Neural progenitor cell (in vitro differentiated cells): ENCODE results near the gene TRAF1. TPM values are rescaled to one million over a fixed set of nuclear protein-coding genes. Genes with fewer than 3 reads are reported as not detected.

Experiments used
- DNase-seq: peaks from one replicate; pipeline ENCODE4 v3.0.0-alpha.2; 2016; ENCODE audit warnings: low spot score
- H2AFZ ChIP-seq: fragments of 200-600 bp; sonication (generic); replicated peaks from 2 replicates; pipeline ENCODE4 v1.6.1; 2016; ENCODE audit warnings: antibody characterized with exemption
- H3F3A ChIP-seq: fragments of 200-600 bp; sonication (generic); 2 replicates; pipeline ENCODE4 v1.6.1; 2016; ENCODE audit warnings: antibody characterized with exemption, low read depth
- H3K27ac ChIP-seq: fragments of 200-600 bp; sonication (generic); 2 replicates; pipeline ENCODE4 v1.5.1; 2016; ENCODE audit warnings: mild to moderate bottlenecking
- H3K27me3 ChIP-seq: fragments of 200-600 bp; sonication (generic); 2 replicates; pipeline ENCODE4 v1.6.1; 2016; ENCODE audit warnings: mild to moderate bottlenecking, moderate library complexity
- H3K36me3 ChIP-seq: fragments of 200-600 bp; sonication (generic); 2 replicates; pipeline ENCODE4 v1.5.1; 2016
- H3K4me1 ChIP-seq: fragments of 200-600 bp; sonication (generic); 2 replicates; pipeline ENCODE4 v1.6.1; 2016; ENCODE audit warnings: mixed run types
- H3K4me2 ChIP-seq: fragments of 200-600 bp; sonication (generic); 2 replicates; pipeline ENCODE4 v1.6.1; 2016
- H3K4me3 ChIP-seq: fragments of 200-600 bp; sonication (generic); 2 replicates; pipeline ENCODE4 v1.5.1; 2016
- H3K79me2 ChIP-seq: fragments of 200-600 bp; sonication (generic); 2 replicates; pipeline ENCODE4 v1.6.1; 2016; ENCODE audit warnings: low read depth
- H3K9ac ChIP-seq: fragments of 200-600 bp; sonication (generic); 2 replicates; pipeline ENCODE4 v1.6.1; 2016
- H3K9me3 ChIP-seq: fragments of 200-600 bp; sonication (generic); 2 replicates; pipeline ENCODE4 v1.5.1; 2016; ENCODE audit warnings: low read depth
- H4K20me1 ChIP-seq: fragments of 200-600 bp; sonication (generic); 2 replicates; pipeline ENCODE4 v1.6.1; 2016; ENCODE audit warnings: low read depth
- H3K27ac Mint-ChIP-seq: 3 replicates; pipeline ENCODE4 v1.8.0; 2021; ENCODE audit warnings: mixed read lengths
- H3K27me3 Mint-ChIP-seq: 2 replicates; pipeline ENCODE4 v1.8.0; 2022; ENCODE audit warnings: low read depth, mild to moderate bottlenecking, inconsistent platforms, moderate library complexity, mixed read lengths; ENCODE audit not compliant: insufficient read depth
- H3K36me3 Mint-ChIP-seq: 3 replicates; pipeline ENCODE4 v1.8.0; 2021; ENCODE audit warnings: mixed read lengths
- H3K4me1 Mint-ChIP-seq: 3 replicates; pipeline ENCODE4 v1.8.0; 2021; ENCODE audit warnings: mixed read lengths
- H3K4me3 Mint-ChIP-seq: 3 replicates; pipeline ENCODE4 v1.8.0; 2021; ENCODE audit warnings: mild to moderate bottlenecking, moderate library complexity, mixed read lengths
- H3K9me3 Mint-ChIP-seq: 3 replicates; pipeline ENCODE4 v1.8.0; 2020; ENCODE audit warnings: mixed read lengths
- CTCF ChIP-seq: fragments of 200-600 bp; sonication (generic); IDR thresholded peaks from 2 replicates; pipeline ENCODE4 v1.5.1; 2017; ENCODE audit warnings: antibody characterized with exemption, mild to moderate bottlenecking
- EZH2 ChIP-seq: fragments of 200-600 bp; sonication (generic); IDR thresholded peaks from 2 replicates; pipeline ENCODE4 v1.6.1; 2017; ENCODE audit warnings: antibody characterized with exemption, mild to moderate bottlenecking, moderate library complexity
- EZH2phosphoT487 ChIP-seq: fragments of 200-600 bp; sonication (generic); IDR thresholded peaks from 2 replicates; pipeline ENCODE4 v1.6.1; 2017; ENCODE audit warnings: antibody characterized with exemption
- total RNA-seq: library from RNA; depleted of rRNA; stranded (reverse); fragments of >200 nt; gene quantifications from 2 replicates; pipeline ENCODE4 v1.2.3, GENCODE V29; 2015; ENCODE audit warnings: low replicate concordance

Gene TRAF1
- total RNA-seq, 1 donor from 2014 or later: 3.2 TPM

GRCh38 chr9:120885457-120885856 lies 41.1 kb downstream of the TRAF1 start:
- H3K27ac Mint-ChIP-seq: peak overlapping the region; percentile 2
- Histone ChIP-seq H3K9me3 (no peaks in the 10 kb centered on the region), H3K36me3 (no peaks in the 10 kb centered on the region), H3K4me3 (no peak overlapping the region), H3K4me1 (peaks cover 5% of the 10 kb centered on the region), H2AFZ (no peak overlapping the region), H3F3A (peaks cover 7% of the 10 kb centered on the region), H4K20me1 (no peaks in the 10 kb centered on the region), H3K9ac (no peak overlapping the region), H3K4me2 (no peak overlapping the region), H3K27me3 (no peaks in the 10 kb centered on the region), H3K27ac (no peak overlapping the region), H3K79me2 (no peaks in the 10 kb centered on the region)
- H3K4me1 Mint-ChIP-seq: peaks cover 18% of the 10 kb centered on the region
- H3K9me3 Mint-ChIP-seq: peaks cover 2% of the 10 kb centered on the region
- no peak for DNase-seq
- peaks cover 5% of the 10 kb centered on the region for H3K27me3 Mint-ChIP-seq
- TF ChIP-seq EZH2phosphoT487 (no peak), EZH2 (no peak), CTCF (no peak)
- H3K36me3 Mint-ChIP-seq: no peaks in the 10 kb centered on the region
- no peak overlapping the region for H3K4me3 Mint-ChIP-seq

DNA sequence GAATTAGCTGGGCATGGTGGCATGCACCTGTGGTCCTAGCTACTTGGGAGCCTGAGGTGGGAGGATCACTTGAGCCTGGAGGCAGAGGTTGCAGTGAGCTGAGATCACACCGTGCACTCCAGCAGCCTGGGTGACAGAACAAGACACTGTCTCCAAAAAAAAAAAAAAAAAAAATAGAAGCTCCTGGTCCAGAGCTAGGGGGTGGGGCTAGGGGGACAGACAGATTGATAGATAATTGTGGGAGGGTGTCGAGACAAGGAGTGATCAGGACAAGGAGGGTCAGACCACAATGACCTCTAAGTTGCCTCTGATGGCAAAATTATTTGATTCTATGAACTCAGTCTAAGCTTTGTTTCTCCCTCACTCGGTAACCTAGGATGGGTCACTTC lies 43.0 kb downstream of the TRAF1 start:
- Histone ChIP-seq H3F3A (peaks cover 19% of the 10 kb centered on the region), H2AFZ (no peak overlapping the region), H3K9me3 (no peaks in the 10 kb centered on the region), H3K9ac (no peak overlapping the region), H3K4me1 (peaks cover 12% of the 10 kb centered on the region), H3K79me2 (no peaks in the 10 kb centered on the region), H3K27me3 (no peaks in the 10 kb centered on the region), H4K20me1 (no peaks in the 10 kb centered on the region), H3K36me3 (no peaks in the 10 kb centered on the region), H3K27ac (no peak overlapping the region), H3K4me2 (no peak overlapping the region), H3K4me3 (no peak overlapping the region)
- H3K27me3 Mint-ChIP-seq: peaks cover 9% of the 10 kb centered on the region
- TF ChIP-seq EZH2 (no peak), EZH2phosphoT487 (no peak), CTCF (no peak)
- H3K4me1 Mint-ChIP-seq: peaks cover 20% of the 10 kb centered on the region
- no peak for DNase-seq
- H3K36me3 Mint-ChIP-seq: no peaks in the 10 kb centered on the region
- H3K9me3 Mint-ChIP-seq: peaks cover 2% of the 10 kb centered on the region
- H3K27ac Mint-ChIP-seq: no peak overlapping the region
- H3K4me3 Mint-ChIP-seq: no peak overlapping the region

DNA sequence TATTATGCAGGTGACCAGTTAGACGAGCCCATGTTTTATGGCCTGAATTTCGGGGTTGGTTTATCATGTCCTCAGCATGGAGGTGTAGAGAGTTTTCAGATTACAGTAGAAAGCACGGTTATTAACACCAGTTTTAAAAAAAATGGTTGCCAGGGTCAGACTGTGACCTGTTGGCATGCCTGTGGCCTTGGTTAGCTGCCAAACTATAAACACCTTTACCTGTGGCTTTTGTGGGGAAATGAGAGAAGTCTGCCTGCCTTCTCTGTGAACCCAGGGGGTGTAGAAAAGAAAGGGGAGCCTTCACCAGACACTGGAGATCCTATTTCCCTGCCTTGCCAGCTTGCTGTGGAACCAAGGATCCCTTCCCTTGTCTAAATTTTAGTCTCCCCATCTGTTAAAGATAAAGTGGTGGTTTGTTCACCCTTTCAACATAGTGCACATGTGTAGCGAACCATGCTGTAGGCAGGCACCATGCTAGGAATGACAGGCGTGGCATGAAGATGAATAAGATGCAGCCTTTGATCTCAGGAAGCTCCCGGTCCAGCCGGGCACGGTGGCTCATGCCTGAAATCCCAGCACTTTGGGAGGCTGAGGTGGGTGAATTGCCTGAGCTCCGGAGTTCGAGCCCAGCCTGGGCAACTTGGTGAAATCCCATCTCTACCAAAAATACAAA lies 43.5 kb downstream of the TRAF1 start:
- Histone ChIP-seq H3K4me3 (no peak overlapping the region), H4K20me1 (no peaks in the 10 kb centered on the region), H3K79me2 (no peaks in the 10 kb centered on the region), H3K36me3 (no peaks in the 10 kb centered on the region), H3K9ac (no peak overlapping the region), H3K27me3 (peaks cover 2% of the 10 kb centered on the region), H3K4me2 (no peak overlapping the region), H2AFZ (no peak overlapping the region), H3K27ac (no peak overlapping the region), H3K9me3 (no peaks in the 10 kb centered on the region), H3F3A (peaks cover 24% of the 10 kb centered on the region), H3K4me1 (peaks cover 14% of the 10 kb centered on the region)
- H3K36me3 Mint-ChIP-seq: no peaks in the 10 kb centered on the region
- no peak overlapping the region for H3K4me3 Mint-ChIP-seq
- H3K27me3 Mint-ChIP-seq: peaks cover 9% of the 10 kb centered on the region
- peaks cover 24% of the 10 kb centered on the region for H3K4me1 Mint-ChIP-seq
- no peak for TF ChIP-seq EZH2phosphoT487
- TF ChIP-seq CTCF: no peak
- no peak for TF ChIP-seq EZH2
- peaks cover 2% of the 10 kb centered on the region for H3K9me3 Mint-ChIP-seq
- H3K27ac Mint-ChIP-seq: no peak overlapping the region
- no peak for DNase-seq
